ENCODE data around the gene OVOL1.

OVOL1 gene

GRCh38 chr11:65790104-65790901, 3.4 kb downstream of the OVOL1 start:
- peak overlapping the region; percentile 79 for H3K4me2 ChIP-seq
- no peak for TF ChIP-seq Cebpa-rat (IDR thresholded peaks at IDR 0.05)
- peaks cover 51% of the 10 kb centered on the region for H3K27me3 ChIP-seq
- H3K4me3 ChIP-seq: no peak overlapping the region
- no peaks in the 10 kb centered on the region for H3K9me3 ChIP-seq
- no peaks in the 10 kb centered on the region for H3K36me3 ChIP-seq
- H3K4me1 ChIP-seq: peaks cover 66% of the 10 kb centered on the region
- H3K9ac ChIP-seq: no peak overlapping the region
- H4K20me1 ChIP-seq: peaks cover 23% of the 10 kb centered on the region
- no peak overlapping the region for H3K27ac ChIP-seq

DNA sequence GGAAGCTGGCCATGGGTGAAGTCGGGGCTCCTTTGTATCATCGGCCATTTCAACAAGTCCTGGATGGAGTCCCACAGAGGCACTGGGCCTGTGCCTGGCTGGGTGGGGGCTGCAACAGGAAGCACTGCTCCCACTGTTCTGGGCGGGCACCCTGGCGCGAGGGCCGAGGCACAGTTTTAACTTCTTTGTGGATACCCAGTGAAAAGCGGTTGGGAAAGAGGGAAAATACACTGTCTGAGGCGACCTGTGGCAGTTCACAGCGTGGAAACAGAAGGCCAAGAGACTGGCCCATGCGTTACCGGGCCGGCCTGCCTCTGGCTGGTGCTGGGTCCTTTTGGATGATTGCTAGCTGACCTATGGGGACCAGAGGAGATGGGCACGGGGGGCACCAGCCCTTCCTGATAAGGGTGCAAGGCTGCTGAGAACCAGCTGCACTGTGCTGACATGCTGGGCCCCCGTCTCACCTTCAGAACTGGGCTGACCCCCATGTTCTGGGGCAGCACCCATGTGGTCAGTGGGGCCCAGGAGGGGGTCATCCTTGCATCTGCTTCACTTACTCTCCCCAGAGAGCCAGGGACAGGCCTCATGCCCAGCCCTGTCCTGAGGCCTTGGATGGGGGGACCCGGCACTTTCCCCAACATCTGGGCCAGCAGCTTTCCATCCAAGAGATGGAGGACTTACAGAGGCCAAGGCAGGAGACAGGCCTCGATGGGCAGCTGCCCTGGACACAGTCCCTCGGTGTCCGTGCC, 4.2 kb downstream of the OVOL1 start:
- H3K27ac ChIP-seq: no peak overlapping the region
- H3K27me3 ChIP-seq: peaks cover 43% of the 10 kb centered on the region
- peaks cover 62% of the 10 kb centered on the region for H3K4me1 ChIP-seq
- H4K20me1 ChIP-seq: peaks cover 15% of the 10 kb centered on the region
- no peaks in the 10 kb centered on the region for H3K36me3 ChIP-seq
- no peaks in the 10 kb centered on the region for H3K9me3 ChIP-seq
- no peak for TF ChIP-seq Cebpa-rat (IDR thresholded peaks at IDR 0.05)
- peak overlapping the region; percentile 79 for H3K4me2 ChIP-seq
- no peak overlapping the region for H3K4me3 ChIP-seq
- H3K9ac ChIP-seq: no peak overlapping the region

DNA sequence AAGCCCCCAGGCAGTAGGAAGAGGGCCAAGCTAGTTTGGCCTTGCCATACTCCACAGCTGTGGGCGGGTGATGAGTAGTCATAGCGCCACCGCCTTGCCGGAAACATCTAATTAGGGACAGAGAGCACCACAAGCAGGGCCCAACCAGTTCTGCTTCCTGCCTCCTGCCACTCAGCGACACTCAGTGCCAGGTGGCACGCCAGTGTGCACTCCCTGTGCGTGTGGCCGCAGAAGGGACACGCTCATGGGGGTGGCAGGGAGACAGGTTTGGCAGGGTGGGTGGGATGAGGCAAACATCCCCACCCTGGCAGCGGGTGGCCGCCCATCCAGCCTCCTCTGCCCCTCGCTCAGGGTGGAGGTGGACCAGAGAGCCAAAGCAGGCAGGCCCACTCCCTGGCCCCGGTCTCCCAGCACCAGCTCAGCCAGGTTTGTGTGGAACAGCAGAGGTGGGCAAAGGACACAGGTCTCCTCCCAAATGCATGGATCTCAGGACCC, 4.9 kb downstream of the OVOL1 start:
- Histone ChIP-seq H3K4me1 (peaks cover 56% of the 10 kb centered on the region), H3K4me2 (peak overlapping the region; percentile 79), H3K27ac (no peak overlapping the region), H4K20me1 (peaks cover 10% of the 10 kb centered on the region; the same call in 1 of the 2 replicates), H3K9me3 (no peaks in the 10 kb centered on the region), H3K36me3 (no peaks in the 10 kb centered on the region), H3K27me3 (peaks cover 36% of the 10 kb centered on the region), H3K9ac (no peak overlapping the region), H3K4me3 (no peak overlapping the region)
- no peak for TF ChIP-seq Cebpa-rat (IDR thresholded peaks at IDR 0.05)

- Histone ChIP-seq H3K9ac (no peak overlapping the region), H3K27me3 (peaks cover 29% of the 10 kb centered on the region), H3K4me3 (no peak overlapping the region), H3K9me3 (no peaks in the 10 kb centered on the region), H3K27ac (no peak overlapping the region), H4K20me1 (peaks cover 10% of the 10 kb centered on the region; the same call in 1 of the 2 replicates), H3K4me1 (peaks cover 52% of the 10 kb centered on the region), H3K36me3 (no peaks in the 10 kb centered on the region), H3K4me2 (peak overlapping the region; percentile 79)
- no peak for TF ChIP-seq Cebpa-rat (IDR thresholded peaks at IDR 0.05)
Observed at GRCh38 chr11:65792456-65792855, 5.6 kb downstream of the OVOL1 start.

GRCh38 chr11:65793144-65793581, 6.3 kb downstream of the OVOL1 start:
- no peaks in the 10 kb centered on the region for H3K36me3 ChIP-seq
- peaks cover 22% of the 10 kb centered on the region for H3K27me3 ChIP-seq
- H3K9me3 ChIP-seq: no peaks in the 10 kb centered on the region
- H3K4me2 ChIP-seq: no peak overlapping the region
- no peak overlapping the region for H3K9ac ChIP-seq
- H4K20me1 ChIP-seq: 0 out of 2 replicates have a peak, but pooled peaks cover 5% of the 10 kb centered on the region
- peaks cover 45% of the 10 kb centered on the region for H3K4me1 ChIP-seq
- no peak overlapping the region for H3K27ac ChIP-seq
- no peak overlapping the region for H3K4me3 ChIP-seq
- TF ChIP-seq Cebpa-rat (IDR thresholded peaks at IDR 0.05): no peak

DNA sequence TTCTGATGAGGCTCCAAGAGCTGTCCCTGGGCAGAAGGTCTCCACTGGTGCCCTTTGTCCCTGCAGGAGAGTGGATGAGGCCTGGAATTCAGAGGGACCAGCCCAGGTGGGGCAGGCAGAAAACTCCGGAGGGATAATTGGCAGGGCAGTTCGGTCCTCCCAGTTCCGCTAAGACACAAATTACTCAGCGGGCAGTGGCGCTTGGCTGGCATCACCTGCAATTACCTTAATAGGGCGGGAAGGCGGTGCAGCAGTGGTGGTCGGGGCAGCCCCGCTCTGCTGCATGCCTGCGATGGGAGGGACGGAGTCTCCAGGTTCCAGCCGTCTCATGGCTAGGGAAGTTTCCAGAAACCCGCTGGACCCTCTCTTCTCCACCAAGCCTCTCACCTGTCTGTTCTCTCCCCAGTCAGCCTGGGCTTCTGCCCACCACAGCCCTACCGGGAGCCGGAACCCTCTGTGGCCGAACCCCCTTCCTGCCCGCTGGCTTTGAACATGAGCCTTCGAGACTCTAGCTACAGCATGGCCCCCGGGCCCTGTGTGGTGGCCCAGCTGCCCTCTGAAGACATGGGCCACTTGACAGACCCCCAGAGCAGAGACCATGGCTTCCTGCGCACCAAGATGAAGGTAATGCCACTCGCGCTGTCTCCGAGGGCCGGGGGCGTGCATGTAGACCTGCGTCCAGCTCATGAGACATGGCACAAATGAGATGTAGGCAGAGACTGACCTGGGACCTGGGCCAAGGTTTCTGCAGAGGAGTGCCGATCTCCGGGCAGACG, 7.0 kb downstream of the OVOL1 start:
- Histone ChIP-seq H3K27me3 (peaks cover 16% of the 10 kb centered on the region), H4K20me1 (no peaks in the 10 kb centered on the region), H3K4me2 (no peak overlapping the region), H3K4me1 (peaks cover 39% of the 10 kb centered on the region), H3K27ac (no peak overlapping the region), H3K4me3 (no peak overlapping the region), H3K9me3 (no peaks in the 10 kb centered on the region), H3K9ac (no peak overlapping the region), H3K36me3 (no peaks in the 10 kb centered on the region)
- no peak for TF ChIP-seq Cebpa-rat (IDR thresholded peaks at IDR 0.05)

DNA sequence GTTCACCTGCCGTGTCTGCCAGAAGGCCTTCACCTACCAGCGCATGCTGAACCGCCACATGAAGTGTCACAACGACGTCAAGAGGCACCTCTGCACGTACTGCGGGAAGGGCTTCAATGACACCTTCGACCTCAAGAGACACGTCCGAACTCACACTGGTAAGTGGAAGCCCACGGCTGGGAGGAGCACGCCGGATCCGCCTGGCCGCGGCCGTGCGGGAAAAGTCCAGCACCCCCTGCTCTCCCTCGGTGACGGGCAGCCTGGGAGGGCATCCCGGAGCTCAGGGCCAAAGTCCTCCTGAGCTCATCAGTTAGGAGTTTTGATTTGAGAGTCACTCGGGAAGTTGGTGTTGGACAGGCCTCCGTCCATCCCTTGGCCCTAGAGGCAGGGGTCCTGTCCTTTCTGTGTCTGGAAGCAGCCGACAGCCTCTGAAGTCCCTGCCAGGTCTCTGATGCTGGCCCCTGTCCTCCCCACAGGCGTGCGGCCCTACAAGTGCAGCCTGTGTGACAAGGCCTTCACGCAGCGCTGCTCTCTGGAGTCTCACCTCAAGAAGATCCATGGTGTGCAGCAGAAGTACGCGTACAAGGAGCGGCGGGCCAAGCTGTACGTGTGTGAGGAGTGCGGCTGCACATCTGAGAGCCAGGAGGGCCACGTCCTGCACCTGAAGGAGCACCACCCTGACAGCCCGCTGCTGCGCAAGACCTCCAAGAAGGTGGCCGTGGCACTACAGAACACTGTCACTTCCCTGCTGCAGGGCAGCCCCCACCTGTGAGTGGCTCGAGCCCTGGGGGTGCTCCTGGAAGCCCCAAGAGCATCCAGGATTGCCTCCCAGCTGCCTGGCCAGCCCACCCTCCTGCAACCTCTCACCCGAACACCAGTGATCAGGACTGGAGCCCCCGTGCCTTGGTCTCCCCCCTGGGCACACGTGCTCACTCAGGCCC, 8.0 kb downstream of the OVOL1 start:
- no peak for TF ChIP-seq Cebpa-rat (IDR thresholded peaks at IDR 0.05)
- H3K4me3 ChIP-seq: no peak overlapping the region
- H3K27me3 ChIP-seq: peaks cover 6% of the 10 kb centered on the region; the same call in 1 of the 2 replicates
- no peaks in the 10 kb centered on the region for H3K36me3 ChIP-seq
- H3K9me3 ChIP-seq: no peaks in the 10 kb centered on the region
- H4K20me1 ChIP-seq: no peaks in the 10 kb centered on the region
- H3K27ac ChIP-seq: no peak overlapping the region
- H3K9ac ChIP-seq: no peak overlapping the region
- peaks cover 29% of the 10 kb centered on the region for H3K4me1 ChIP-seq
- H3K4me2 ChIP-seq: no peak overlapping the region

GRCh38 chr11:65796726-65797601, 10.1 kb downstream of the OVOL1 start:
- H4K20me1 ChIP-seq: no peaks in the 10 kb centered on the region
- H3K27me3 ChIP-seq: no peaks in the 10 kb centered on the region
- H3K4me2 ChIP-seq: no peak overlapping the region
- H3K4me3 ChIP-seq: no peak overlapping the region
- no peak overlapping the region for H3K27ac ChIP-seq
- no peak for TF ChIP-seq Cebpa-rat (IDR thresholded peaks at IDR 0.05)
- H3K9ac ChIP-seq: no peak overlapping the region
- H3K9me3 ChIP-seq: no peaks in the 10 kb centered on the region
- no peaks in the 10 kb centered on the region for H3K36me3 ChIP-seq
- H3K4me1 ChIP-seq: peaks cover 9% of the 10 kb centered on the region

Measured in BLaER1 (cell line).